RWPE2 (cell line): ENCODE results near the gene LRRC46.
A peak's percentile ranks its signal among the peaks of the same experiment; 100 is the strongest.

Experiments used
- ATAC-seq: fragments of 200-7000 bp; cut with Tn5 transposase; 3 replicates; pipeline ENCODE4 v1.9.1; 2021; ENCODE audit warnings: low read depth
- DNase-seq: peaks from one replicate; pipeline ENCODE4 v3.0.0-alpha.2; 2020; ENCODE audit warnings: low spot score
- H3K27ac ChIP-seq: fragments of 450-650 bp; 2 replicates; pipeline ENCODE4 v1.5.1; 2017; ENCODE audit warnings: mild to moderate bottlenecking; ENCODE audit not compliant: poor library complexity, severe bottlenecking
- H3K27me3 ChIP-seq: fragments of 250-450 bp; sonication (Bioruptor Pico); 2 replicates; pipeline ENCODE4 v1.5.1; 2021; ENCODE audit warnings: mild to moderate bottlenecking, moderate library complexity; ENCODE audit not compliant: insufficient read depth, poor library complexity, severe bottlenecking
- H3K36me3 ChIP-seq: fragments of 250-450 bp; sonication (Bioruptor Pico); 2 replicates; pipeline ENCODE4 v1.5.1; 2020; ENCODE audit warnings: low read depth, mild to moderate bottlenecking, moderate library complexity
- H3K4me1 ChIP-seq: fragments of 250-450 bp; sonication (Bioruptor Pico); 2 replicates; pipeline ENCODE4 v1.5.1; 2021; ENCODE audit warnings: mild to moderate bottlenecking, moderate library complexity; ENCODE audit not compliant: insufficient read depth, poor library complexity, severe bottlenecking
- H3K4me3 ChIP-seq: fragments of 250-450 bp; sonication (Bioruptor Pico); 2 replicates; pipeline ENCODE4 v1.5.1; 2021; ENCODE audit warnings: mild to moderate bottlenecking, moderate library complexity; ENCODE audit not compliant: severe bottlenecking
- H3K9me3 ChIP-seq: fragments of 250-450 bp; sonication (Bioruptor Pico); 2 replicates; pipeline ENCODE4 v1.5.1; 2021; ENCODE audit warnings: mild to moderate bottlenecking, moderate library complexity; ENCODE audit not compliant: severe bottlenecking
- CTCF ChIP-seq: fragments of 450-650 bp; IDR thresholded peaks from one replicate; pipeline ENCODE4 v1.5.1; 2017; ENCODE audit warnings: mild to moderate bottlenecking, moderate library complexity; ENCODE audit not compliant: poor library complexity, severe bottlenecking

Gene LRRC46

DNA sequence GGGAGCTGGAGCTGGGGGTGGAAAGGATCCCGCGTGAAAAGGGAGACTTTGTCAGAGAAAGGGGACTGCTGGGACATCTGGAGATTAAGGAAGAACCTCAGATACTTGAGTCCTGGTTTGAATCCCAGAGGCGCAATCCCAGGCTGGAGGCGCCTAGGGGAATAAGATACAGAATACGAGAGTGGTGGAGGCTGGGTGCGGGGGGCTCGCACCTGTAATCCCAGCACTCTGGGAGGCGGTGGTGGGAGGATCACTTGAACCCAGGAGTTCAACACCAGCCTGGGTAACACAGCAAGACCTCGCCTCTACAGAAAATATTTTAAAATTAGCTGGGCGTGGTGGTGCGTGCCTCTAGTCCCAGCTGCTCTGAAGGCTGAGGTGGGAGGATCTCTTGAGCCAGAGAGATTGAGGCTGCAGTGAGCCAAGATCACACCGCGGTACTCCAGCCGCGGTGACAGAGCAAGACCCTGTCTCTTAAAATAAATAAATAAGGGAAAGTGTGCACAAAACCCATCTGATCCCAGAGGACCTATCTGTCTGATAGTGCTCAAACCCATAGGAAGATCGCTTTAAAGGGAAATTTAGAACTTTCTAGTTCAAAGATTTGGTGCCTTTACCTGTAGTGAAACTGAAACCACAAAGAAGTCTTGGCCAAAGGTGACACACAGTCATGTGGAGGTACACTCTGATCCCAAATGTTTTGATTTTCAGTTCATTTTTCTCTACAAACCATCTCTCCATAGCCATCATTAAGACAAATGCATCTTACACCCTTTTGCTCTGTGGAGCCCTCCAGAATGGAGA is 10.2 kb downstream of the LRRC46 start:
- ATAC-seq (no peak), DNase-seq (no peak)
- Histone ChIP-seq H3K27me3 (no peaks in the 10 kb centered on the region), H3K9me3 (no peaks in the 10 kb centered on the region), H3K36me3 (0 out of 2 replicates have a peak, but pooled peaks cover 3% of the 10 kb centered on the region), H3K4me3 (peak overlapping the region; percentile 63), H3K4me1 (peaks cover 4% of the 10 kb centered on the region), H3K27ac (peak overlapping the region; percentile 28)
- TF ChIP-seq CTCF = peak; percentile 88

GRCh38 chr17:47843391-47843730 is 11.9 kb downstream of the LRRC46 start:
- Histone ChIP-seq H3K27ac (no peak overlapping the region), H3K36me3 (peaks cover 2% of the 10 kb centered on the region; the same call in 1 of the 2 replicates), H3K9me3 (no peaks in the 10 kb centered on the region), H3K4me1 (peaks cover 4% of the 10 kb centered on the region), H3K27me3 (no peaks in the 10 kb centered on the region), H3K4me3 (no peak overlapping the region)
- DNase-seq = no peak
- TF ChIP-seq CTCF = peak; percentile 70
- ATAC-seq = no peak

- Histone ChIP-seq H3K4me3 (no peak overlapping the region), H3K4me1 (peaks cover 5% of the 10 kb centered on the region), H3K36me3 (peaks cover 2% of the 10 kb centered on the region; the same call in 1 of the 2 replicates), H3K27ac (no peak overlapping the region), H3K9me3 (no peaks in the 10 kb centered on the region), H3K27me3 (no peaks in the 10 kb centered on the region)
- DNase-seq (no peak), ATAC-seq (no peak)
- no peak for TF ChIP-seq CTCF
Measured at GRCh38 chr17:47844227-47844626, 12.8 kb downstream of the LRRC46 start.

GRCh38 chr17:47844814-47845715 is 13.6 kb downstream of the LRRC46 start:
- H3K27ac ChIP-seq = no peak overlapping the region
- no peak for ATAC-seq
- DNase-seq = no peak
- no peaks in the 10 kb centered on the region for H3K27me3 ChIP-seq
- H3K4me3 ChIP-seq = no peak overlapping the region
- H3K4me1 ChIP-seq = peaks cover 10% of the 10 kb centered on the region
- H3K36me3 ChIP-seq = peaks cover 2% of the 10 kb centered on the region; the same call in 1 of the 2 replicates
- no peaks in the 10 kb centered on the region for H3K9me3 ChIP-seq
- TF ChIP-seq CTCF = peak; percentile 38
